ENCODE measurements around the gene KANSL1L.

KANSL1L gene

GRCh38 chr2:210055825-210056224 is 115.4 kb downstream of the KANSL1L start:
- no peak for DNase-seq

DNA sequence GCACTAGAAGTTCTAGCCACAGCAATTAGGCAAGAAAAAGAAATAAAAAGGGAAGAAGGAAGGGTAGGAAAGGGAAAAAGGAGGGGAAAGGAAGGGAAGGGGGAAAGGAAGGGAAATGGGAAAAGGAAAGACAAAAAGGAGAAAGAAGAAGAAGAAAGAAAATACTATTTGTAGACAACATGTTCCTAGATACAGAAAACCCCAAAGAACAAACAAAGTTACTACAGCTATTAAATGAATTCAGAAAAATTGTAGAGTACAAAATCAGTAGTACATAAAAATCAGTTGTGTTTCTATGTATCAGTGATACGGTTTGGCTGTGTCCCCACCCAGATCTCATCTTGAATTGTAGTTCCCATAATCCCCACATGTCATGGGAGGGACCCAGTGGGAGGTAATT is 116.5 kb downstream of the KANSL1L start:
- no peak for DNase-seq

DNA sequence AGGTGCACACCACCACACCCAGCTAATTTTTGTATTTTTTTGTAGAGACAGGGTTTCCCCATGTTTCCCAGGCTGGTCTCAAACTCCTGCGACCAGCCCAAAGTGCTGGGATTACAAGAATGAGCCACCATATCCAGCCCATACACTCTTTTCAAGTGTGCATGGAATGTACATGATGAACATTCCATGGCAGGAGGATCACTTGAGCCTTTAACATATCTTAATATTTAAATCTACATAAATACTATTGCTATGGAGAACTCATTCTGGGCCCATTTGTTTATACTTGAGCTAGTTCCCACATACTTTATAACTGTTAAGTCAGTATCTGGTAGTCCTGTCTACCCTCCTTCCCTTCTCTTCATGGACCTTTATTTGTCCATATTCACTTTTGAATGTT is 120.3 kb downstream of the KANSL1L start:
- DNase-seq = no peak

- no peak for DNase-seq
Measured at GRCh38 chr2:210049831-210050230, 121.4 kb downstream of the KANSL1L start.

DNA sequence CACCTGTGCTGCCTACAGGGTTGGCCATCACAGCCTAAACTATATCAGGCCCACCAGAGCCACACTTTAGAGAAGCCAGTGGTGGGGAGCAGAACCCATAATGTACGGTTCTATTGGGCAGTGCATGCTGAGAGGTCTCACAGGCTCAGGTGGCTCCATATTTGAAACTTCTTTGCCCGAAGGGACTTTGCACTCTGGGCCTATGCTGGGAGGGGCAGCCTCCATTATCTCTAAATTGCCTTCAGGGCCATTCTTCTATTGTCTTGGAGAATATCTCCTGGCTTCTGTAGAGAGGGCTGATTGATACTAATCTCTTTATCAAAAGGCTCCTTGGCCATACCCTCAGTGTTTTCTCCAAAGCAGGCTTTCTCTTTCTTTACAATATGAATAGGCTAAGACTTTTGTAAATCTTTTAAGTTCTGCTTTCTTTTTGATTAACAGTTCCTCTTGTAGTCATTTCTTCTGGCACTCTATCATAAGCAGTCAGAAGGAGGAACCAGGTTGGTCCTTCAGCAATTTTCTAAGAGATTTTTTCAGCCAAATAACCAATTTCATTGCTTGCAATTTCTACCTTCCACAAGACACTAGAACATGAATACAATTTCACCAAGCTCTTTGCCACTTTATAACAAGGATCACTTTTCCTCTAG is 124.2 kb downstream of the KANSL1L start:
- DNase-seq = peak; percentile 5 to 49

GRCh38 chr2:210038078-210038477 is 133.1 kb downstream of the KANSL1L start:
- DNase-seq = no peak

DNA sequence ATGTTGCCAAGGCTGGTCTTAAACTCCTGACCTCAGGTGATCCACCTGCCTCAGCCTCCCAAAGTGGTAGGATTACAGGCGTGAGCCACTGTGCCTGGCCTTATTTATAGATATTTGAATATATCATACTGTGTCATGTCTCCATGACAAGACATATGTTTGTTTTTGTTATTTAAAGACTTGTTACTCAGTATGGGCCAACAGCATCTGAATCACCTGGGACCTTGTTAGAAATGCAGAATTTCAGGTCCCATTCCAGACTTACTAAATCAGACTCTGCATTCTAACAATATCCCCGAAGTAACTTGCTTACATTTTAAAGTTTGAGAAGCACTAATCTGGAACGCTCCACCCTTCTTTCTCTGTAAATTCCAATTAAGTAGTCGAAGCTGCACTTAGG is 135.5 kb downstream of the KANSL1L start:
- no peak for DNase-seq

GRCh38 chr2:210034087-210034683 is 137.0 kb downstream of the KANSL1L start:
- no peak for DNase-seq

DNA sequence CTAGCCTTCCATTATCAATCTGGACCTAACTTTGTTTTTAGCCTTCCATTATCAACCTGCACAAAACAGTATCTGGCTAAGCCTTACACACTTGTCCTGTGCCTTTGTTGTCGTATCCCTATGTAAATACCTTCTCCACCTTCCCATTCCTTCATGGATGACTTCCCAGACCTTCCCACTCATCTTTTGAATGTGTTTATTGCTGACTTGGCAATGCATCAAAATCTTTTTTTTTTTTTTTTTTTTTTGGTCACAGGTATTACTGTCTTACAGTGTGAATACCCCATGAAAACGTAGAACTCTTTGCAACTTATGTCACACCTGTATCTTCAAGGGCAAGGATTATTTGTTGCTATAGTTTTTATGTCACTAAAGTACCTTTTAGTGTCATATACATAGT is 143.0 kb downstream of the KANSL1L start:
- DNase-seq = no peak

GRCh38 chr2:210027608-210028007 is 143.6 kb downstream of the KANSL1L start:
- no peak for DNase-seq

- DNase-seq = no peak
Measured at GRCh38 chr2:210022824-210023223, 148.4 kb downstream of the KANSL1L start.

DNA sequence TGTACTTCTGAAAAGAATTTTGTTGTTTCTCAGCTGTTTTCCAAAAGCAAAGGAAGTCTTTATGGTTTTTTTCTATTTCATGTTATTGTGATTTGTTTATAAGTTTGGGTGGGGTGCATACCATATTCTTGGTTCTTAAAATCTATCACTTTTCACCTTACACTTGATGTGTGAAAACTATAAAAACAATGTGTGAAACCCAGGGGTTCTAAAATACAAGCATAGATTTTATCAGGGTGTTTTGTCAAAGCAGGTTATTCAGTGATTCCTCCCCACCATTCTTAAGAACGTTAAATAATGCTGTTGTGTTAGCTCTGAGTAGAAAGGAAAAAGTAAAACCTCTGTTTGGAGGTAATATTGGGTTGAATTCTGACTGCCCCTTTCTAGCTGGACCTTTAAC is 151.1 kb downstream of the KANSL1L start:
- no peak for DNase-seq

DNA sequence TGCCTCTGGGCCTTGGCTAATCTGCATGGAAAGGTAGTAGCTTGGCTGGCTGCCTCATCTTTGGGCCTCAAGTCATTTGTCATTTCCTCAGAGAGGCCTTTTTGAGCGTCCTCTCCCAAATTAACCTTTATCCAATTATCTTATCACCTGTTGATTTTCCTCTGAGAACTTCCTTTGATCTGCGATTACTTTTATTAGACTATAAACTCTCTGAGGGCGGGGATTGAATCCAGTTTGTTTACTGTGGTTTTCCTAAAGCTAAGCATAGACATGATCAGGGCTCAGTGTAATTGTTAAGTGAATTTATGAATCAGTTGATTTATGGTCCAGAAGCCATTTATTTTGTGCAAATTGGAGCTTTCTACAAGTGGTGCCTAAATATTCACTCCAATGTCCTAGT is 161.3 kb downstream of the KANSL1L start:
- DNase-seq = no peak

DNA sequence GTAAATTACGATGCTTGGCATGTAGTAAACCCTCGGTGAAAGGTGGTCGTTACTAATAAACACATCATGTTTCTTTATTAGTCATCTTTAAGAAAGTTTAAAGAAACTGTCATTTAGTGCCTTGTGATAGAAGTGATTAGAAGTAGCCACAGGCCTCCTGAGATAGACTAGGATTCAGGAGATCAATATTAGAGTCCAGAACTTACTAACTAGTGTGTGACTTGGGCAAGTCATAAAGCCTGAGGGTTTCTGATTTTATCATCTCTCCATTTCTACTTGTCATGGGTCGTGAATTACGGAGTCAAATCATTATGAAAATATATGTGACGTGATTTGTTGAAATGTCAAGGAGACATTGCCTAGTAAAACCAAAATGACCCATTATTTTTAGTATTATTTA is 162.1 kb downstream of the KANSL1L start:
- DNase-seq = no peak

DNA sequence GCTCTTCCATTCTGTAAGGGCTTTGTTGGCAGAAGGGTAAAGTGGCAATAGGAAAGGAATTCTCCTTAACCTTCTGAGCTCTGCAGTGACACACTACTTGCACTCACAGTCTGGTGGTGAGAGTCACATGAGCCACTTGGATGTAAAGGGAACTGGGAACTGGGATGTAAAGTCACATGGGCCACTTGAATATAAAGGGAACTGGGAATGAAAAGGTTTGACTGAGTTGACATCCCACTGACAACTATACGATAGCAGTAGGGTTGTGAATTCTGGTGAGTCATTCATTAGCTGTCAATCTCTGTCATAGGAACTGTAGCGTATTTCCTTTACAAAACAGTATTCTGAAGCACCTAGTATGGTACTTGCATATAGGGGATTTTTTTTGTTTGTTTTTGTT is 163.3 kb downstream of the KANSL1L start:
- peak; percentile 87 to 93 for DNase-seq

DNA sequence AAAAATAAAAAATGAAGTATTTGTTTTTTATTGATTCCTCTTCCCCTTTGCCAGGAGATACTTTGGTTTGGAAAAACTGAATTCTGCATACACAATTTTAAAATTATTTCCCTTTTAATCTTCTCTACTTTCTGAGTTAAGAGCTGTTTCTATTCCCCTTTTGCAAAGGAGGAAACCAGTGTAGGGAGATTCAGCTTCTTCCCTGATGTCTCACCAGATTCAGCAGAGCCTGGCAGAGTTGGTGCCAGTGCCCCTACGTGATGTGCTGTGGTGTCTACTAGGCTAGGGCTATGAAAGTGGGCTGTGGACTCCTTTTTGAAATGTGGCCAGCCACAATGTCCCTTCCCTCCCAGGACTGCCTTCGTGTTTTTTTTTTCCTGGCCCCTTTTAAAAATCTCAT is 166.3 kb downstream of the KANSL1L start:
- DNase-seq = peak; percentile 68 to 69

DNA sequence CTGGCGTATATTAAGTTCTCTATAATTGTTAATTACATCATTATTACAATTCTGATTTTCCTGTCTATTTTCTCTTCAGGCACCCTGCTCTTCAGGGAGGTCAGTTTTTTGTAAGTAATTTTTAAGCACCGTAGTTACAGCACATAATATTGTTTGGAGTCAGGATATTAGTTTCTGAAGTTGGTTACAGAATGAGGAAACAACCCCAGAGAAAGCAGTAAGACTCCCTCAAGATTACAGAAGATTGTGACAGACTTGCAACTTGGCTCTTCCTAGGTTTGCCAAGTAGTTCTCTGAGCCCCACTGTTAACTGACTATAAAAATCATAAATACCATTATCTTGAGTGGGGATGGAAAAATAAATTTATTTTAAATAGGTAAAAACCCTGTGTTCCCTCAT is 167.8 kb downstream of the KANSL1L start:
- peak; percentile 72 to 81 for DNase-seq

DNA sequence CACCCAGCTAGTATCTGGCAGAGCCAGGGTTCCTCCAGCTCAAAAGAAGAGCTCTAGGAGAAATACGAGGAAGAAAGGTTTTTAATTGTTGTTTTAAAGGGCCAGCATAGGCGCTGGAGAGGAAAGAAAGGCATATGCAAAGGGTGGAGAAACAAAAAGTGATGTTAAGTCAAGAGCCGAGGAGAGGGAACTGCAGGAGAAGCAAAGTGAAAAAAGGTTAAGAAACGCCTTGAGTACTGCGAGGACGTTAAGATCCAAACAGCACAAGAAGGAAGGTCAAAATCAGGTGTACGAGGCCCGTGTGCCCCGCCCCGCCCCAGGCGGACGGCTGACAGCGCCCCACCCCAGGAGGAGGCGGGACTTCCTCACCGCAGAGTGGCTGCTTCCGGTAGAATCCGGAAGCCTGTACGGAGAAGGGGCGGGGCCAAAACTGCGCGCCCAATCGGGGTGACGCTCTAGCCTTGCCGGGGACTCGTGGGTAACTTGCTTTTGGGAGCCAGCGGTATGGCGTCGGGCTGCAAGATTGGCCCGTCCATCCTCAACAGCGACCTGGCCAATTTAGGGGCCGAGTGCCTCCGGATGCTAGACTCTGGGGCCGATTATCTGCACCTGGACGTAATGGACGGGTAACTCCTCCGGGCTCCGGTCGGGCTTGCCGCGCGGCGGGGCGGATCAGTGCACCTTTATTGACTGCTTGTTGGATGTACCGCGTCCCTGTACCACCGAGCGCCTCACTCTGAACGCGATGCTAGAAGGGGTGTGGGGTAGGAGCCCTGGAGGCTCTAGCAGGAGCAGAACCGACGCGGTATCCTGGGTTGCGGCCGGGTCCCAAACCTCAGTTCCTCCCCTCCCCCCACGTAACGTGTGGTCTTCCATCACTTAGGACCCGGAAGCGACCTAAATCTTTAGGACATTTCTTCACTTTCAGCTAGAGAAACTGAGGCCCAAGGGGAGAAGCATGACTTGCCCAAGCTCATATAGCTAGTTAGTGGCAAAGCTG is 168.8 kb downstream of the KANSL1L start, which contains the start of gene RPE:
TSS of gene RPE (plus strand) at position 481 of the 1,000 bp plus-strand sequence. CDS start at position 505, 24 bp downstream.
- peak; percentile 98 to 99 for DNase-seq

DNA sequence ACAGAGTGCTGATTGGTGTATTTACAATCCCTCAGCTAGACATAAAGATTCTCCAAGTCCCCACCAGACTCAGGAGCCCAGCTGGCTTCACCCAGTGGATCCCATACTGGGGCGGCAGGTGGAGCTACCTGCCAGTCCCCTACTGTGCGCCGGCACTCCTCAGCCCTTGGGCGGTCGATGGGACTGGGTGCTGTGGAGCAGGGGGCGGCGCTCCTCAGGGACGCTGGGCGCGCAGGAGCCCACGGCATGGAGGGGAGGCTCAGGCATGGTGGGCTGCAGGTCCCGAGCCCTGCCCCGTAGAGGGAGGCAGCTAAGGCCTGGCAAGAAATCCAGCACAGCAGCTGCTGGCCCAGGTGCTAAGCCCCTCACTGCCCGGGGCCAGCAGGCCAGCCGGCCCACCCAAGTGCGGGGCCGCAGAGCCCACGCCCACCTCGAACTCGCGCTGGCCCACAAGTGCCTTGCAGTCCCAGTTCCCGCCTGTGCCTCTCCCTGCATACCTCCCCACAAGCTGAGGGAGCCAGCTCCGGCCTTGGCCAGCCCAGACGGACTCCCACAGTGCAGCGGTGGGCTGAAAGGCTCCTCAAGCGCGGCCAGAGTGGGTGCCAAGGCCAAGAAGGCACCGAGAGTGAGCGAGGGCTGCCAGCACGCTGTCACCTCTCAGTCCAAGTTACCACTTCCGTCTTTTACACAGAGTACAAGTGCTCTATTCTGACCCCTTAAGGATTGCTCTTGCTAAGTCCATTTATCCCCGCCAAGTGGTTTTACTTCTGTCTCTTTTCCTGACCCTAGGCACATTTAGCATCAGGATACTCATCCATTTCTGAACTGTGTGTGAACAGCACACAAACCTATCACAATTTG is 170.5 kb downstream of the KANSL1L start:
- DNase-seq = no peak

DNA sequence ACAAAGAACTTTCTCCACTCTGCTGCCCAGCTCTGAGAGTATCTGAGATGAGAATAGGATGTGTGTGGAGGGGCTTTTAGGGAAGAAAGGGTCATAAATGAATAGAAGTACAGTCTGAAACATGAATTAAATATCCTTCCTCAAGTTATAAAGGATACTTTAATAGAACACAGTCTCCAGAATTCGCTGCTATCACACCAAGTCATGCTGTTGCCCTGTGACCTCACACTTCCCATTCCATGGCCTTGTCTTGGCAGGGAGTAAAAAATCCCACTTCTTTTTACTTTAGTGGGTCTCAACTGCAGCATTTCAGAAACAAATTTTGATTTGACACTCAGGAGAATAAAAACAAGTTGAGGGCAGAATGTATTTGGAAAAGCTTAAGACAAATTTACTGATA is 172.6 kb downstream of the KANSL1L start:
- DNase-seq = no peak

DNA sequence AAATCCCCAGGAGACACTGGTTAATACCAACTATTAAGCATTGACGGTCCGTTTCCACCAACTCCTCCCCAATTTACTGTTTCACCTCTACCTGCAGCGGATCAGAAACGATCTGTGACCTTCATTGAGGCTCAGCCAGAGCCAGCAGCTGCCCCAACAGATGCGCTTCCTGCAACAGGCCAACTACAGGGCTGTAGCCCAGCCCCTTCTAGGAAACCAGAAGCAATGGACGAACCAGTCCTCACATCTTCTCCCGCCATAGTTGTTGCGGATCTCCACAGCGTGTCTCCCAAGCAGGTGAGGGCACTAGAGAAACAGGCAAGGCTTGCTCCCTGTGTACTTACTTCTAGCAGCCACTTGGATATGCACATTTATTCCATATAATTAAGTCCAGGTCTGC is 177.2 kb downstream of the KANSL1L start:
- no peak for DNase-seq

GRCh38 chr2:209990838-209991237 is 180.4 kb downstream of the KANSL1L start:
- DNase-seq = no peak
